Kidney capillary endothelial cell (primary cell): ENCODE measurements around the gene CCDC188.

ENCODE experiments used
- DNase-seq: peaks from one replicate; pipeline ENCODE4 v3.0.0-alpha.2; 2018; ENCODE audit warnings: low spot score

Gene CCDC188

DNA sequence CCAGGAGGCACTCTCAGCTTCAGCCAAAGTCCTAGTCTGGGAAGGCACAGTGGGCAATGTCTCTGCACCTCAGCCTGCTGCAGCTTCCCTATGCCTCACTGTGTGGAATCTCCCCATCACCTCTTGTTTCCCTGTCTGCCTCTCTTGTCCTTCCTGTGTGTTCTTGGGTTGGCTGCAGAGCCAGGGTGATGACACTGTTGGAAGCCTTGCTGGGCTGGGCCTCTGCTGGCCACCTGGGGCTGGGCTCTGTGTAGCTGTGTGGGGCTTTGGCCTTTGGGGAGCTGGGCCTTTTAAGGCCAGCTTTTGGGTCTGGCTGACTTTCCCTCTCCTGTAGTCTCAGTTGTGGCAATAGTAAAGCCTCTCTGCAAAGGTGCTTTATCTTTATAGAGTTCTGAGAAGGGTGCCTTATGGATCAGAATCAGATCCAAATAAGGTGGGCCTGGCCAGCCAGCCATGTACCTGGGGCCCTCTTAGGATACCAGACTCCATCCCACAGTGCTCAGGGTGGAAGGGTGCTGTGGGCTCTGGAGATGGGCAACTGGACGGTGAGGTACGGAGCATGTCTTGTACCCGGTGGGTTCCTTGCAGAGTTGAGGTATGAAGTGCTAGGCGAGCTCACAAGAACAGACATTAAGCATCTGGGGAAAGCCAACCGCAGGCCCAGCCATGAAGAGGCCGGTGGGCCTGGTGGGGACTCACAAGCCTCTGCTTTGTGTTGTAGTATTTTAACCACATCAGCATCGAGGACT lies 45.2 kb downstream of the CCDC188 start:
- DNase-seq: no peak

DNA sequence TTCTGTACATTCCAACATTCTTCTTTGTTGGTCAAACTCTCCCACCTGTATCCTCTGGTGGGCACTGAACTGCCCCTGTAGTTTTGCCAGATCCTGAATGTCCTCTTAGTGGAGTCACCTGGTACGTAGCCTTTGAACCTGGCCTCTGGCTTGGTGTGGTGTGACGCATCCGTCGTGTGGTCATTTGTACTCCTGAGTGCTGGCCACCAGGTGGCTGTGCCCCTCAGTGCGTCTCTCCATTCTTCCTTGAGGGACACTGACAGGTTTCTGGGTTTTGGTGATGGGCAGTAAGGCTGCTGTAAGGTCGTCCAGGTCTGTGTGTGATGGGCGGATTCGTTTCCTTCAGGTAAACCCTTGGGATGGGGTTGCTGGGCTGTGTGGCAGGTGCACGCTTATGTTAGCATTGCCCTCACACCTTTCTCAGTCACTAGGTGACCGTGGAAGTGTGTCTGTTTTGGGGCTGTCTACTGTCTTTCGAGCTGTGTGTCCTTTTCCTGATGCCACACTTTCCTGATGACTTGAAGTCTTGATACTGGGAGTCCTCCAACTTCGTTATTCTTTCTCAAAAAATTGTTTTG lies 48.6 kb downstream of the CCDC188 start:
- DNase-seq: no peak

DNA sequence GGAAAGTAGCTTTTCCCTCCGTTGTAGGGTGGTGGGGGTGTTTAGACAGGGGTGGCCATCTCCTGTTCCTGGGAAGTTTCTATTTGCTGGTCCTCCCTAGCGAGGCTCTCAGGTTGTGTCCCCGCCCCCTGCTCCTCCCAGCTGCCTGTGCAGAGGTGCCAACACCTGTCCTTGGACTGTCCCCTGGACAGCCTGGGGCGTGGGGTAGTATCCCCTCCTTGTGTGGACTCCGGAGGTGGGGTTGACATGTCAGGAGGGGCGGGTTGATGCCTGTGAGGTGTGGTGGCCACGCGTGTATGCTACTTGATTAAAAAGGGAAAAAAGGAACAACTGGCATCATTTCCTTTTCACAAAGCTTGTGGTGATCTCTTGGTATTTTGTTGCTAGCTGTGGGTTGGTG lies 49.2 kb downstream of the CCDC188 start:
- DNase-seq: no peak

DNA sequence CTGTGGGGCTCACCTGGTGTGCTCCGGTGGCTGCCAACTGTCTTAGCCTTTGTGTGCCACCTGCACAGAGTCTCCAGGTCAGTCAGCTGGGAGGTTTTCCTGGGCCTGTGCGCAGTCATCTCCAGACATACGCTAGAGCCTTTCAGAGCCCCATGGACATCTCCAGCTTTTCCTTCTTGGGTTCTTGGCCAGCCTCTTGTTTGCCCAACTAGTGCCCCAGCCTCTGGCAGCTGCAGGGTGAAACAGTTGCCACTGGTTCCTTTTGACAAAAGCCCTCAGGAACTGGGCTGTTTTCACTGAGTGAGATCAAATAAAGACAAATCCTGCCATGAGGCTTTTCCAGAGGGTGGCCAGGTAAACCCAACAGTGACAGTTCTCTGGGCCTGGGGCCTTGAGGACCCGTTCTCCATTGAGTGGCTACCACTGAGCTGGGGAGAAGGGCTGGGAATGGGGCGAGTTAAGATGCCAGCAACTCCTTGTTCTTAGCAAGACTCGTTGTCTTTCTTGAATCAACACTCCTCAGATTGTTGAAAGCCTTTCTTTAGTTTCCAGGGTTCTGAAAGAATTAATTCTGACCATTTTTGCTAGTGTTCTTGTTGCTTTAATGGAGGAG lies 51.6 kb downstream of the CCDC188 start:
- DNase-seq: no peak
